Measurements from ENCODE around the gene RAI2.

Gene RAI2

DNA sequence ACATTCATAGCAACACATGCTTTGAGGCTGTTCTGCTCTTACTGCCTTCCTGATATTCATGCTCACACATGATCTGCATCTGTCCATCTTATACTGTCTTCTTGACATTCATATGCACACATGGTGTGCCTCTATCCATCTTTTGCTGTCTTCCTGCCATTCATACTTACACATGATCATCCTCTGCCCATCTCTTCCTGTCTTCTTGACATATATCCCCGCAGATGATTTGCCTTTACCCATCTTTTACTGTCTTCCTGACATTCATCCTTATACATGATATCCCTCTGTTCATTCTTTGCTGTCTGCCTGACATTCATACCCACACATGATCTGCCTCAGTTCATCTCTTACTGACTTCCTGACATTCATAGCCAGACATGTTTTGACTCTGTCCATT is 87.0 kb downstream of the RAI2 start:
- no peak for DNase-seq

DNA sequence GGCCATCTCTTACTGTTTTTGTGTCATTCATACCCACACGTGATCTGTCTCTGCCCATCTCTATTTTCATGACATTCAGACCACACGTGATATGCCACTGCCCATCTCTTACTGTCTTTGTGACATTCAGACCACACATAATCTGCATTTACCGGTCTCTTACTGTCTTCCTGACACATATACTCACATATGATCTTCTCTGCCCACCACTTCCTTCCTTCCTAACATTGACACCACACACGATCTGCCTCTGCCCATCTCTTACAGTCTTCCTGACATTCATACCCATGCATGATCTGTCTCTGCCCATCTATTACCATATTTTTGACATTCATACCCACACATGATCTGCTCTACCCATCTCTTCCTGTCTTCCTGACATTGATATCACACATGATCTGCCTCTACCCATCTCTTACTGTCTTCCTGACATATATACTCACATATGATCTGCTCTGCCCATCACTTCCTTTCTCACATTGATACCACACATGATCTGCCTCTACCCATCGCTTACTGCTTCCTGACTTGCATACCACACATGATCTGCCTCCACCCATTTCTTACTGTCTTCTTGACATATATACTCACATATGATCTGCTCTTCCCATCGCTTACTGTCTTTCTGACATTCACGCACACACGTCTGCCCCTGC is 87.7 kb downstream of the RAI2 start:
- no peak for DNase-seq

DNA sequence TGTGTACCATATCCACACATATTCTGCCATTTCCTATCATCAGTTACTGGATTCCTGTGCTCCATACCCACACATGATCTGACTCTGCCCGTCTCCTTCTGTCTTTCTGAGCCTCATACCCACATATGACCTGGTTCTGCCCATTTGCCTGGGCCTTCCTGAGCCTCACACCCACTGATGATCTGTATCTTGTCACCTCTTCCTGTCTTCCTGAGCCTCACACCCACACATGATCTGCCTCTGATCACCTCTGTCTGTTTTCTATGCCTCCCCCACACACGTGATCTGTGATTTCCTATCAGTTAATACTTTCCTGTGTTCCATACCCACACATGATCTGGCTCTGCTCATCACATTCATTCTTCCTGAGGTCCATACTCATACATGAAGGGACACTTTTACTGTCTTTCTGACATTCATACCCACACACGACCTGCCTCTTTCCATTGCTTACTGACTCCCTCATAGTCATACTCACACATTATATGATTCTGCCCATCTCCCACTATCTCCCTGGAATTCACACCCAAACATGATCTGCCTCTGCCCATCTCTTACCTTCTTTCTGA is 91.3 kb downstream of the RAI2 start:
- no peak for DNase-seq

DNA sequence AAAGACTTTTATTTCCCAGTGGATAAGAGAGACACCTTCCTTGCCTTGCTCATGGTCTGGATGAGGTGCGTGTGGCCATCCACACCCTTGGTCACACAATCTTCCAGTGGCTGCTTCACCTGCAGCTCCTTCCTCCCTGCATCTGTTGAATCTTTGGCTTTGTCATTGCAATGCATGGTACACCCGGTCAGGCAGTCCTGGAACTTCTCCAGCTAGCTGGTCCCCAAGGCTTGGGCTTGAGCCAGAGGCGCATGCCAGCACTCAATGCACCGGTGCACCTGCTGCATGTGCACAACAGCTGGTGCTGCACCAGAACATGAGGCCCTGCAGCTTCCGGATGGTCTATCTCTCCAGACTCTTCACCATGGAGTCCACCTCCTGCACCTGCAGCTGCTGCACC is 92.1 kb downstream of the RAI2 start:
- no peak for DNase-seq

DNA sequence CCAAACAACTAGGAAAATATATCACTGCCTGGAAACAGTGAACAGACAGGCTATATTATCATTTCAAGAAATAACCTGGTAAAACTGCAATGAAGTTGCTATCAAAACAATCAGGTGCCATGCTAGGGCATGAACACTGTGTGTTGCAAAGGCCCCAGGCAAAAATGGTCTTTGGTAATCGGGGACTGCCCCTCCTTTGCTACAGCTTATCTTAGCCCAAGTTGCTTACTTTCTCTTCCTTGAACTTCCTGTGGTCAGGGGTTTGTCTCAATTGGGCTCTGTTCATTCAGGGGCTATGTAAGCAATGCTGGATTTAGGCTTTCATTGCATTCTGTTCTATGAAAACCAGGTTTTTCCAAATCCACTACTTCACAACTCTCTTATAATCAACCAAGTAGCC is 93.4 kb downstream of the RAI2 start:
- DNase-seq = no peak

DNA sequence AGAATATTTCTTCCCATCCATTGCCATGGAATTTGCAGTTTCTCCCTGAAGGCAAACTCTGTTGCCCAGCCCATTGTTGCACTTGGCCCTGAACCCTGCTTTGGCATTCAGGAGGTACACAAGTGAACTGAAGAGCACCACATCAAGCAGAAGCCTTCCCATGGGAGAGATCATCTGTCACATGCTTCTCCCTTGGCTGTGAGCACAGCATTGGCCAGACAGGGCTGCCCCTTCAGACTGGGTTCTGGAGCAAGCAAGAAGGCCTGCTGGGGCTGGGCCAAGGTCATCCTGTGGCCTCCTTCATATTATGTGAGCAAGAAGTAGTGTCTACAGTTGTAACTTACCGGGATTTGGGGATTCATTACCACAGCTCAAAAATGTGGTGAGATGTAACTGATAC is 101.1 kb downstream of the RAI2 start:
- DNase-seq = no peak

DNA sequence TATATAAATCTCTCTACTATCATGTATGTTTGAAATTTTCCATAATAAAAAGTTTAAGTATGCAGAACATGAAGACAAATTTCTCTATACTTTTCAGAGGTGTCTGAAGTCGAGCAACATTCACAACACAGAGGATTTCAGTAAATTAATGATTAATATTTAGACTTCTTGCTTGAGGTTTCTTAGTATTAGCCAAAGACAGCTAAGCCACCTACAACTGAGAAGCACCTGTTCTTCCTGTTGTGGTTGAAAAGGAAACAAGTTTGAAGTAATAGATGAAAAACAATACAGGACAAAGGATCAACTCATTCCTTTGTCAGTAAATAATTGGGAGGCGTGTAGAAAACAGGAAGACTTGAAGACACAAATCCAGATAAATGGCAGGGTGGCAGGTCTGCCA is 102.7 kb downstream of the RAI2 start:
- DNase-seq = no peak

DNA sequence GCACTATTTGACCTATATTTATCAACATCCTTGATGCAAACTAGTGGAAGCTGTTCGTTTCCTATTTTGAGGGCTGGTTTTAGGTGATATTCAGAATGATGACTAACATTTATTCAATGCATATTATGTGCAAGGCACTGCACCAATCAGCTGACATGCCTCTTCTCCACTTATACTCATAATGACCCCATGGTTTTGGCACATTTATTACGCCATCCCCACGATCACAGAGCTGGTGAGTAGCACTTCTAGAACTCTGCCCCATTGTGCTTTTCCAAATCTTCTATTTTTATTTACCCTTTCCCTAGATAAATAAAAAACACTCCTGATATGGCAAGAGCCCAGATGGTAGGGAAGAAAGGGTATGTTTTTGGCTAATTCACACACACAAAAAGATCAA is 110.7 kb downstream of the RAI2 start:
- DNase-seq = no peak

Data from COR-L47 (cell line).